Left colon (tissue), 2 donors: ENCODE results near the gene NFKB1. TPM values are rescaled to one million over a fixed set of nuclear protein-coding genes. Genes with fewer than 3 reads are reported as not detected.

Source experiments
- ATAC-seq: fragments of 200-7000 bp; cut with Tn5 transposase; one replicate; pipeline ENCODE4 v1.9.1; 2020; ENCODE audit warnings: mild to moderate bottlenecking, moderate library complexity
- DNase-seq, 2 donors: peaks; one replicate each; pipeline ENCODE4 v3.0.0-alpha.2; 2020
- intact Hi-C, 2 donors: fragments of 100-400 bp; cut with DNase I in 1 of 2; cut with micrococcal nuclease in 1 of 2; formaldehyde crosslinking; loops; one replicate each; pipeline versions ENCODE4 v1.11.2 to v1.14.0; 2022; cut with DNase I, micrococcal nuclease
- total RNA-seq, 2 donors: library from RNA; stranded (reverse); fragmentation: NEBNext Ultra II Directional; extraction: Animal tissue kit (Norgen Biotek cat#: 25700); gene quantifications; one replicate each; pipeline ENCODE4 v1.2.1, GENCODE V29; 2021
- donor health status: DM: no; HTN: no; CAD: no.
- donor health status: DM: yes; HTN: yes; CAD: no.

NFKB1 gene
- total RNA-seq, 2 donors from 2014 or later, result 45.3 to 49.8 TPM

- intact Hi-C loops, result no loop called here
- no peak for ATAC-seq
- no peak for DNase-seq
These were observed 78.8 kb downstream of the NFKB1 start for GRCh38 chr4:102579794-102580462.

DNA sequence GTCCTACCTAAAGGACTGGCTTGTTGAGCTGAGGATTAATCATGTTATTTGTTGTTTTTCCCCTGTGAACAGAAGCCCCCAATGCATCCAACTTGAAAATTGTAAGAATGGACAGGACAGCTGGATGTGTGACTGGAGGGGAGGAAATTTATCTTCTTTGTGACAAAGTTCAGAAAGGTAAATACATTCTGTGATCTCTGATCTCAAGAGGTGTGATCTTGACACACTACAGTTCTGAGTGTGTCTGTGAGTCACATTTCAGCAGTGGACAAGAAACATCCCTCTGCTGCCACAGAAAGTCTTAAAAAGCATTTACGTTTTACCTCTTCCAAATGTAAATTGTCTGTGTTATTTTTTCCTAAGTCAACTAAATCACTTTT, 79.3 kb downstream of the NFKB1 start:
- ATAC-seq (no peak), DNase-seq (no peak)
- intact Hi-C loops, result no loop called here

GRCh38 chr4:102584091-102584490, 82.9 kb downstream of the NFKB1 start:
- ATAC-seq, result no peak
- no peak for DNase-seq
- intact Hi-C loops, result no loop called here

- ATAC-seq (no peak), DNase-seq (no peak)
- intact Hi-C loops, result no loop called here
These were observed 84.2 kb downstream of the NFKB1 start for GRCh38 chr4:102585329-102585728.

DNA sequence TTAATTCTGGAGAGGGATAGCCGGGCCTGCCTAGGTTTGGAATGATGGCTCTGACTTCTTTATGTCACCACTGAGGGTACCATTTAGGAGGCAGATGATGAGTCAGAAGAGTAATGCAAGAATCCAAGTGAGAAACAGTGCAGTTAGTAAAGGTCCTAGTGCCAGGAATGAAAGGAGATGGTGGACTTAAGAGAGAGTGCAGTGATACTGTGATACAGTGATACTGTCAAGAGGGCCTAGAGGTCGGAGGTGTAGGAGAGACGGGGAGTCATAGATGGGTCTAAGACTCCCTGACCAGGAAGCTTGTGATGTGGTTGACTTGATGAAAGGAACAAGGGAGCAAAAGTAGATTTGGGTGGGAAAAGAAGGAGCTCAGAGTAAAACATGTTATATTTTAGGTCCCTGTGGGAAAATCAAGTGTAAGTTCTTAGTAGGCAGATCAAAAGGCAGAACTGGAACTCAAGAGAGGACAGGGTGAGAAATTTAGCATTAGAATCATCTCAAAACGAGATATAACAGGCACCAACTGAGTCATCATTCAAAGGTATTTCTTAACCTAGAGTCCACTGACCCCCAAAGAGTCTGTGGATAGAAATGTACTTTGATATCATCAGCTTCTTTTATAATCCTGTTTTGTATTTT, 85.0 kb downstream of the NFKB1 start:
- intact Hi-C loops, result no loop called here
- ATAC-seq, result no peak
- no peak for DNase-seq

- DNase-seq (no peak), ATAC-seq (no peak)
- intact Hi-C loops, result no loop called here
These were observed 85.5 kb downstream of the NFKB1 start for GRCh38 chr4:102586644-102587021.

DNA sequence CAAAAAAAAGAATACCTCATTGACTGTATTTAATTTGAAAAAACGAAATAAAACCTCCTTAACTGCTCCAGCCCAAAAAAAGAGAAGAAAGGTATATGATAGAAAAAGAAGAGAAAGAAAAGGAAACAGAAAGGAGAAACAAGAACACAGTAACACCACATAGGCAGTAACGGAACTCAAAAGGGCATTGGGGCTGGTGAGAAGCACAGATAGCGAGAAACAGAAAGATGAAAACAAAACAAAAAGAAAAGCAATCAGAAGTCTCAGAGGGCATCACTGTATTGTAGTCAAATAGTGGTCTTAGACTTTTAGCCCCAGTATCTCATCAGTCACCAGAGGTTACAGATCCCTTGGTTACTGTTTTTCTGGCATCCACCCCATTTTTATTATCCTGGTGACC, 88.6 kb downstream of the NFKB1 start:
- intact Hi-C loops, result no loop called here
- DNase-seq (no peak), ATAC-seq (no peak)

DNA sequence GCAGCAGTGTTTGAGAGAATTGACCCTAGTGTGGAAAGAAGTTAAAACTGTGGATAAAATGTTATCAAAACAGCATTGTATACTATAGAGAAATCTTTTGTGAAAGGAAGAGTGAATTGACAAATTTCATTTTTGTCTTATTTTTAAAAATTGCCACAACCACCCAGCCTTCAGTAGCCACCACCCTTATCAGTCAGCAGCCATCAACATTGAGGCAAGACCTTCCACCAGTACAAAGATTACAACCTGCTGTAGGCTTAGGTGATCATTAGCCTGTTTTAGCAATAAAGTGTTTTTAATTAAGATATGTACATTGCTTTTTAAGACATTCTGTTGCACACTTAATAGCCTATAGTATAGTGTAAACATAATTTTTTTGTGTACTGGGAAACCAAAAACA, 91.1 kb downstream of the NFKB1 start:
- DNase-seq, result no peak
- no peak for ATAC-seq
- intact Hi-C loops, result no loop called here

- DNase-seq (no peak), ATAC-seq (no peak)
- intact Hi-C loops, result no loop called here
These were observed 92.0 kb downstream of the NFKB1 start for GRCh38 chr4:102593147-102593546.

- ATAC-seq (no peak), DNase-seq (no peak)
- intact Hi-C loops, result no loop called here
These were observed 92.8 kb downstream of the NFKB1 start for GRCh38 chr4:102594000-102594399.

DNA sequence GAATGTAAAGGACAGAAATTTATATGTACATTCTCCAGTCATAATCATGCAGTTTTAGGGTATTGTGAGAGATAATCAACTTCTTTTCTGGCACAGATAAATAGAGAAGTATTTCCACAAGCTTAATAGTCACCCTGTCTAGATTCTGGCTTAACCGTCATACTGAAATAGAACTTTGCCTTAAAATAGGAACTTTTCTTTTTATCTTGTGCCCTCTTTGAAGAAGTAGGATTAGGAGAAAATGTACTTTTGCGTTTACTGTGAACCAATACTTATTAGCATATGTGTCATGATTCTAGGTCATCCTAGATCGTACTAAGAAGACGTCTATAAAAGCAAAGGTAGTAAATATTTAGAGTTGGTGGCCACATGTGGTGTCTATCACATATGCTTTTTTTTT, 95.4 kb downstream of the NFKB1 start:
- ATAC-seq, result no peak
- no peak for DNase-seq
- intact Hi-C loops, result no loop called here

GRCh38 chr4:102598086-102598761, 97.1 kb downstream of the NFKB1 start:
- no peak for ATAC-seq
- DNase-seq, result no peak
- intact Hi-C loops, result no loop called here

GRCh38 chr4:102598762-102599374, 97.7 kb downstream of the NFKB1 start:
- intact Hi-C loops, result no loop called here
- DNase-seq (no peak), ATAC-seq (no peak)

- DNase-seq, result no peak
- no peak for ATAC-seq
- intact Hi-C loops, result no loop called here
These were observed 98.3 kb downstream of the NFKB1 start for GRCh38 chr4:102599455-102599854.

GRCh38 chr4:102599886-102600285, 98.7 kb downstream of the NFKB1 start:
- intact Hi-C loops, result no loop called here
- DNase-seq, result no peak
- no peak for ATAC-seq

DNA sequence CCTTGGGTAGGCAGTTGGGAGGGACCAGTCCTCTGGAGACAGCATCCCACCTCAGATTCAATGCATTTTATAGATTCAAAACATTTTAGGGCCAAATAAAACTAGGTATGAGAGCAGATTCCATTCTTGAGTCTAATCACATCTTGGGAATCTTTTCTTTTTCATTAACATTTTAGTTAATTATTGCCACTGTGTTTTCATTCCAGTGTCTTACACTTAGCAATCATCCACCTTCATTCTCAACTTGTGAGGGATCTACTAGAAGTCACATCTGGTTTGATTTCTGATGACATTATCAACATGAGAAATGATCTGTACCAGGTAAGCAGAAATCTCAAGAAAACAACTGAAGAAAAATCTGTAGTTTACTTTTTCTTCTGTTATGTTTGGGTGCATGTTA, 99.5 kb downstream of the NFKB1 start:
- intact Hi-C loops, result no loop called here
- DNase-seq, result no peak

GRCh38 chr4:102601586-102602227, 100.5 kb downstream of the NFKB1 start:
- no peak for ATAC-seq
- DNase-seq, result no peak
- intact Hi-C loops, result no loop called here

More for the DNA sequence above, 99.5 kb downstream of the NFKB1 start:
- ATAC-seq, result no peak

DNA sequence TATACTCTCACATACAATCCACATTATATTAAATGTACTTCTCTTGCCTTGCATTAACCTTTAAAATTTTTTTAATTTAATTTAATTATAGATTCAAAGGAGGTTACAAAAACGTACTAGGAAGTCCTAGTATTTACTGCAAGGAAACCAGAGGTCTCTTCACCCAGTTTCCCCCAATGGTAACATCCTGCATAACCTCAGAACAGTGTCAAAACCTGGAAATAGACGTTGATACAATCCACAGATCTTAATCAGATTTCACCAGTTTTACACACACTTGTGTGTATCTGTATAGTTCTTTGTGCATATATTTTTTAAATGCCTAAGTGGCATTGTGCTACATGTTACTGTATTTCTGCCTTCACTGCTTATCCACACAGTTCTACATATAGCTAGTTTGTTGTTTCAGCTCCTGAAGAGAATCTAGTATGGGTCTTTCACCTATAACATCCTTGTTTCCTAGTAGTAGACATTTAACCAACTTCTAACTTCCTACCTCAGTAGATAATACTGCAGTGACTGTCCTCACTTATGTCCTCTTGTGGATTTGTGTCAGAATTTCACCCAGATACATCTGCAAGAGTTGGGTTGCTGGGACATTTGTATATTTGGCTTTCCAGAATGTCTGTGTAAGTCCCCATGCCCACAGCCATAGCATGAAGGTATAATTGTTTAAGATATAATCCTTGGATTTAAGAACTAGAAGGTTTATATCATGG, 103.2 kb downstream of the NFKB1 start:
- DNase-seq (no peak), ATAC-seq (no peak)
- intact Hi-C loops, result no loop called here

GRCh38 chr4:102606261-102606660, 105.1 kb downstream of the NFKB1 start:
- intact Hi-C loops, result no loop called here
- DNase-seq (no peak), ATAC-seq (no peak)
